H1 (cell line): ENCODE results near the gene TFCP2L1. TPM values are rescaled to one million over a fixed set of nuclear protein-coding genes. Genes with fewer than 3 reads are reported as not detected.

Experiments used
- GTF2F1 ChIP-seq: IDR thresholded peaks from 2 replicates; pipeline ENCODE4 v1.6.1; 2012; ENCODE audit warnings: low read depth, low read length, improper control_type of control experiment, borderline replicate concordance
- HDAC6 ChIP-seq: IDR thresholded peaks from one replicate; pipeline ENCODE4 v1.7.1; 2012; ENCODE audit warnings: low read depth, mild to moderate bottlenecking, inconsistent platforms, low read length, moderate library complexity
- KDM5A ChIP-seq: fragments of 200-600 bp; IDR thresholded peaks from 2 replicates; pipeline ENCODE4 v1.7.1; 2012; ENCODE audit warnings: mild to moderate bottlenecking, low read length, inconsistent platforms, mixed read lengths
- RXRA ChIP-seq: IDR thresholded peaks from 2 replicates; pipeline ENCODE4 v1.6.1; 2011; ENCODE audit warnings: low read depth, mild to moderate bottlenecking, low read length, moderate library complexity; ENCODE audit not compliant: insufficient read depth
- SIN3A ChIP-seq, 2 experiments: IDR thresholded peaks in 1 of 2; conservative IDR thresholded peaks in 1 of 2; 2 replicates each; pipeline ENCODE4 v1.6.1; 2011 to 2012; ENCODE audit warnings: low read length in 2 of 2, improper control_type of control experiment in 1 of 2, low read depth in 1 of 2, mild to moderate bottlenecking in 1 of 2
- SUZ12 ChIP-seq: fragments of 200-600 bp; sonication (generic); IDR thresholded peaks from 2 replicates; pipeline ENCODE4 v1.6.1; 2012; ENCODE audit warnings: mild to moderate bottlenecking, inconsistent platforms, low read length, moderate library complexity, mixed read lengths
- polyA plus RNA-seq, 7 experiments: library from polyadenylated mRNA; depleted of rRNA in 3 of 7; stranded (reverse) in 5 of 7; unstranded in 2 of 7; fragments of >200 nt in 5 of 7; fragments of 200-250 nt in 2 of 7; gene quantifications; 1 replicate in 5 of 7; 2 replicates in 1 of 7; 4 replicates in 1 of 7; pipeline versions ENCODE4 v1.2.1 to v1.2.3, GENCODE V29; 2011 to 2013; ENCODE audit warnings: missing spikeins in 2 of 7, mixed read lengths in 2 of 7
- total RNA-seq: library from RNA; stranded (reverse); fragmentation: NEBNext Ultra II Directional; extraction: Animal tissue kit (Norgen Biotek cat#: 25700); gene quantifications from 2 replicates; pipeline ENCODE4 v1.2.1, GENCODE V29; 2021
- TF ChIP-seq, protein P1 (sequence below): IDR thresholded peaks from 2 replicates; pipeline ENCODE4 v1.6.1; 2012; ENCODE audit warnings: inconsistent platforms

Gene TFCP2L1
- total and polyA plus RNA-seq, 2 of the 8 experiments (the other 6 are each of a cell fraction or from before 2014, with no cell fraction given), result 1.5 to 3.8 TPM

DNA sequence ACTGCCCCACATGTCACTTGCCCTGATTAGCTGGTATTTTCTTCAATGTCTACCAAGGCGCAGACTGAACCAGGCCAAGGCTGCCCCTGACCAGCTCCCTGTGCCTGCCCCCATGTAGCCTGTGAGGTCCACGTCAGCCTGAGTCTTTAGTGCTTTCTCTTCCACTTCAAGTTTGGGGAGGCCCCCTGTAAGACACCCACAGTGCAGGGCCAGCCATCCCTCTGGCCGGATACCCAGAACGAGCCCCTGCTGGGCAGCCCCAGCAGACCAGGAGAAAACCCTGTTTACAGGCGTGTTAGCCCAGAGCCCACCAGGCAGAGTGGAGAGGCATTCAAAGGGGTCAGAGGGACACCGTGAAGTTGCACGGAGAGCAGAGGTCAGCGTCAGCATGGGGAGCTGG, 92.4 kb downstream of the TFCP2L1 start (continued):
- no peak for TF ChIP-seq SUZ12
- TF ChIP-seq, protein P1, sequence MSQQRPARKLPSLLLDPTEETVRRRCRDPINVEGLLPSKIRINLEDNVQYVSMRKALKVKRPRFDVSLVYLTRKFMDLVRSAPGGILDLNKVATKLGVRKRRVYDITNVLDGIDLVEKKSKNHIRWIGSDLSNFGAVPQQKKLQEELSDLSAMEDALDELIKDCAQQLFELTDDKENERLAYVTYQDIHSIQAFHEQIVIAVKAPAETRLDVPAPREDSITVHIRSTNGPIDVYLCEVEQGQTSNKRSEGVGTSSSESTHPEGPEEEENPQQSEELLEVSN, result no peak
- no peak for TF ChIP-seq GTF2F1
- no peak for TF ChIP-seq RXRA
- TF ChIP-seq KDM5A, result no peak
- TF ChIP-seq HDAC6, result no peak
- TF ChIP-seq SIN3A (conservative IDR thresholded peaks at IDR 0.05 in 1 of 2, IDR thresholded peaks at IDR 0.05 in 1 of 2; ENCODE audit: low read depth in 1 of 2, low read length in 2 of 2), result no peak
- TF ChIP-seq, all 59 proteins: peak for 0
